HG02943 (cell line): ENCODE data around the gene MALL.
"Not testable (repeated sequence)": the region's sequence is repeated elsewhere in the genome, so short reads cannot be mapped to it uniquely, and the experiment has no call there.

Experiments
- ATAC-seq: cut with Tn5 transposase; IDR thresholded peaks from one replicate; pipeline ENCODE4 v1.9.1; 2021; ENCODE audit warnings: mild to moderate bottlenecking, low read depth, moderate library complexity; ENCODE audit not compliant: unreplicated experiment

MALL gene

DNA sequence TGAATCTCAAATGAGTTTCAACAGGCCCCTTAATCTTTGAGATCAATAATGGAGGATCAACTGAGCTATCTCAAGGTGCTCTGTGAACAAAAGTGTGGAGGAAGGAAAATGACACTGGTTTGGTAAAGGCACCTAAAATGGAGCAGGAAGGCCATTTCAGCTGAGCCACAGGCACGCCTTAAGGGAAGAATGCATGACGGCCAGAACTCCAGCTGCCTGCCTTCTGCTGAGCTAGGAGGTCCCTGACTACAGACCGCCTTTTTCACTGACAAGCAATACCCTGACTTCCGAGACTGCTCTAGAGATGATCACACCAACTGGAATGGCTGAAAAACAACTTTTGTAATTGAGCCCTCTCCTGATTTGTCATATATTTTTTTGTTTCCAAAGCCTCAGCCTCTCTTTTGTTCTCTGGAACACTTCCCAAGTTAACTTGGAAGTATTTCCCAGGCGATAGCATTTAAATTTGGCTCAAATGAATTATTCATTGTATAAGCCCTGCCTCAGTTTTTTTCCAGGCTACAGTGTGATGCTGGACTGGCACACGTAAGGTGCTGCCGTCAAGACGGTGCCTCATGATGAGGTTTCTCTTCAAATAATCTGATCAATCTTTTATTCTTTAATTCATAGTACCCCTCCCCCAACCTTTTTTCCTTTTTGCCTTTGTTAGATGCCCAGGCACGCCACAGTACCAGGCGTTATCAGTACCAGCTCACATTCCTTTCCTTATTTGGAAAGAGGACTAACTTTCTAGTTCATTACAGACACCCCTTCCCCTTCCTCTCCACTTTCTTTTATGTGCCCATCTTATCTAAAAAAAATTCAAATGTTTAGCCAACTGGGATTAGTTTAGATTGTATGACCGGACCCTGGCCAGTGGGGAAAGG lies 60.9 kb downstream of the MALL start:
- not testable (repeated sequence) for ATAC-seq

DNA sequence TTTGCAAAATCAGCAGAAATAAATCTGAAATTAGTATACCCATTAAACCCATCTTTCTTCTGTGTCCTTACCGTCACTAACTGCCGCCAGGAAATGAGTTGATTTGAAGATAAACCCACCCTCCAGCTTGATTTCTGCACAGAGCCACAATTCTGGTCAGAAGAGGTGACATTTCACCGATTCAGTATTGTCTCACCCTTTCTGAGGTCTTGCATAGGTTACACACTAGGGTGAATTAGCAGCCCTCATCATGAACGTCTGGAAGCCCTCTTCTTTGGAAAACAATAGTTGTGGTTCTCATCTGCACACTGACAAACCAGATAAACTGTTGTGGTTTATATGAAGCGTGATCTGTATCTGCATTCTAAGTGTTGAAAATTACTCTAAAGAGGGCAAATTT lies 61.9 kb downstream of the MALL start:
- not testable (repeated sequence) for ATAC-seq

DNA sequence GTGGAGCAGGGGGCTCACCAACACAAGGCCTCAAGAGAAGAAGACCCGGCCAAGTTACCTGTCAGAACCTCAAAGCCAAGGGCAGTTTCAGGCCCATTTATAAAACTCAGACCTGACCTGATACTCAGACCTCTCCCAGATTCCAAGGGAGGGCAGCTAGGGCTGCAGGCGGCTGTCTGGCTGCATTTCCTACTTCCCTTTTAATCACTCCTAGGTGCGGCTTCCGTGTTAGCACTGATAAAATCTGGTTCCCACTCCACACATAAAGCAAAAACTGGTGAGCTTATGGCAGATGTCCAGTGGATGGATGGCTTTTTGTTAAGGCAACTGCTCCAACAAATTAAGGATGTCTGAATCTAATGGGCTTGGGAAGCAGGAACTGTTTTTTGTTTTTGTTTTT lies 63.5 kb downstream of the MALL start:
- ATAC-seq, result not testable (repeated sequence)

DNA sequence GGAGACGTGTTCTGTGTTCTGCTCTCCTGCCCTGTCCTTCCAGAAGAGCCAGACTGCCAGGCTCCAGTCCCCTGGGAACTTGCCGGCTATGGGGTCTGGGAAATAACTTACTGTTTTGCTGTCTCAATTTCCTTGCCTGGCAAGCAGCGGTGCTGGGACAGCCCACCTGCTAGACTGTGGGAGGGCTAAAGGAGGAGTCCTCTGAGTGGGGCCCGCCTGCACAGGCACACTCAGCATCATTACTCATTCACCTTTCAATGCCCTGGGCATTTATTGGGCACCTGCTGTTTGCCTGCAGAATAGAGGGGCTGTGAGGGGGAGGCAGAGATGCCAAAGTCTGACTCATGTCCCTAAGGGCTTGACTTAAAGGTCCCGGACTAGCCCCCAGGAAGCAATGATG lies 65.4 kb downstream of the MALL start:
- not testable (repeated sequence) for ATAC-seq

DNA sequence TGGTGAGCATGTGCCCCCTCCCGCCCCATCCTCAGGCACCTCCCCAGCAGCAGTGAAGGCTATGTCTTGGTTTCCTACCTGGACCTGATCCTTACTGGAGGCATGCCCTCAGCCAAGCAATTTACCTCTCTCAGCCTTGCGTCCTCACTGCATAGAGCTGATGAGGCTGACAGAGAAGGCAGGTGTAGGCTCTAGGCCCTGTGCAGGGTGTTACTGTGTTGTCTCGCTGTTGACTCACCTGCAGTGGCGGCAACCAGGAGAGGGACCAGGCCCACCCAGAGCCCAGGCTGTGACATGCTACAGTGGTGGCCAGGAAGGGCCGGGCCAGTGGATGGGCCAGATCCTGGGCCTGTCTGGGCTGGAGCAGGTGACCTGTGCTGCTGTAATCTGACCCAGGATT lies 65.9 kb downstream of the MALL start:
- not testable (repeated sequence) for ATAC-seq

DNA sequence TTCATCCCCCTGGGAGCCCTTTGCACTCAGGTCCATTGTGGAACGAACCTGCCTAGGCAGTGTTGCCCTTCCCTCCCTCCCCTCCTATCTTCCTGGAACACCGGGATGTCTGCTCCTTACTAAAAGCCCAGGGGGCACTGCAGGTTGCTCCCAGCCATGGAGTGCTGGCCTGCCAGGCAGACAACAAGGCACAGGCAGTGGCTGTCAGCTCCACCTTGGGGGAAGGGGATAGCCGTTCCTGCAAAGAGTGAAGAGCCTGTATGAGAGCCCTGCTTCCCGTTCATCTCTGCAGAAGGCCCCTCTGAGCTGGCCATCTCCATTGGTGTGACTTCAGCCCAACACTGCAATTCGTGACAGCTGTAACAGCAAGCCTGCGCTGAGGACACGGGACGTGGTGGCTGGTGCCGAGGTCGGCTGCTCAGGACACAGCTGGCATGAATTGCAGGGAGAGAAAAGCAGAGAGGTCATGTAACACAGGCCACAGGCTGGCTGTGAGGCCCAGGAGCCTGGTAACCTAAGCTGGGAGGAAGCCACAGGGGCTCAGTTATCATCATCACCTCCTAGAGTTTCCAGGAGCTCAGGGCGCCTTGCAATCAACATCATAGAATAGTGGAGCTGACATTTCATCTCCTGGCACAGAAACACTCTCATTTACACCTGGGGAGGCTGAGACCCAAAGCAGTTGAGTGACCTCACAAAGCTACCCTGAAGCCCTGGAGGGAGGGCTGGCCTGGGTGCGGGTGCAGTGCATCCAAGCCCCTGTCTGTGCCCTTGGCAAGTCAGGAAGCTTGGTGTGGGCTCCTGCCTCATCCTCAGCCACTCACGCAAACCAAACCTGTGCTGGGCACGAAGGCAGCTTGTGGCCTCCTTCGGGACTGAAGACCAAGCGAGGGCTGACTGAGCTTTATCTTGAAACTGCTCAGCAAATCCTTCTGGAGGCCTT lies 67.1 kb downstream of the MALL start:
- not testable (repeated sequence) for ATAC-seq

DNA sequence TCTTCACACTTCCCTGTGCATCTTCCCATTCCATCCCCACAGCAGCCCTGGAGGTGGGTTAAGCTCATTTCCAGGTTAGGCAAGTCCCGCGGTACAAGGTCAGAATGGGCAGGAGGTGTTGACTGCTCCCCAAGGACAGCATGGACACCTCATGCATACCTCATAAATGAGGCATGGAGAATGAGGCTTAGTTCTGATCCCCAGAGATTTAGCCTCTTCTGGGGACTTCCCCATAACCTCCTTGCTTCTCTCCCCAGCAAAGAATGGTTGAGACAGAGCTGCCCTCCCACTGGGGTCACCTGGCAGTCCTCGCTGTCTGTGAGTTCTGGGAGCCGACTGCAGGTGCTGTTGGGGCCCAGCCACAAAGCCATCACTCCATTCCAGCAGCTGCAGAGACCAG lies 68.4 kb downstream of the MALL start:
- not testable (repeated sequence) for ATAC-seq

DNA sequence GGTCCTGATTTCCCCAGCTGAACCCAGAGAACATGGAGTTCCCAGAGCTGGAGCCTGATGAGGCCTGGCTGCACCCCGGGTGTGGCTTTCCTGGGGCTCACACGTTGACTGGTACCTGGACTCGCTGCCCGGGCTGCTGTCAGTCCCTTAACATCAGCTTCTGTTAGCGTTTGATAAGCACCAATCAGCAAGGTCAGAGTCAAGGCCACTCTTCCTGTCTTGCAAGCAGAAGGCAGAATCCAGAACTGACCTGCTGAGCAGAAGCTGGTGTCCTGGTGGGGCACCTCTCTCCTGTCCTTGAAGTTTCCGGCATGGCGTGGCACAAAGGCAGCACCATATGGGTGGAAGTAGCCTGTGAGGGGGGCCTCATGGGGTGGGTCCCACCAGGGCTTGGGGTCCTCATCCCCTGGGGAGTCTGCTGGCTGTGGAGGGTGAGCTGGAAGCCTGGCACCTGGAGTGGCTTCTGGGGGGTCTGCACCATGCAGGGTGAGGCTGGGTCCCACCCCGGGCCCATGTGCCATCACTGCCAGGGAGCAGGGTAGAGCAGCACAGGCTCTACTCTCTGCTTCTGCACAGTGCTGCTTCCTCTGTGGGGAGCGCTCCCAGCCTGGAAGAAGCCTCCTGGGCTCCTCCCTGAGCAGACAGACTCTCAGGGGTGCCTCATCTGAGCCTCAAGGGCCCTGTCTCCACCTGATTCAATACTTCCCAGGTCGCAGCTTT lies 73.5 kb downstream of the MALL start:
- not testable (repeated sequence) for ATAC-seq

DNA sequence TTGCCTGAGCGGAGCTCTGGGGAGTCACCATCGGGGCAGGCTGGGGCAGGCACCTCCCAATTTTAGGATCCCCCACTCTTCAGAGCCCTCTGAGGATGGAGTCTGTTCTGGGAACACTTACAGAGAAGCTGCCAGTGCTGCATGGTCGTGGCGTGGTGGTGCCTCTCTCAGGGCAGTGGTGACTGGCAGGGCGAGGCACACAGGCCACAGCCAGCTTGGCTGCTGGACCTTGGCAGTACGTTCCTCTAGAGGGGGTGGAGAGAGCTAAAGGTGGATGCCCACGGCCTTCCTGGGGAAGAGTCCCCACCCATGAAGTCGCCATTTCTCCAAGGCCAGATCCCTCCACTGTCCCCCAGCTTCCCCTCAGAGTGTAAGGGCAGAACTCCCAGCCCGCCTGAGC lies 78.3 kb downstream of the MALL start:
- not testable (repeated sequence) for ATAC-seq

DNA sequence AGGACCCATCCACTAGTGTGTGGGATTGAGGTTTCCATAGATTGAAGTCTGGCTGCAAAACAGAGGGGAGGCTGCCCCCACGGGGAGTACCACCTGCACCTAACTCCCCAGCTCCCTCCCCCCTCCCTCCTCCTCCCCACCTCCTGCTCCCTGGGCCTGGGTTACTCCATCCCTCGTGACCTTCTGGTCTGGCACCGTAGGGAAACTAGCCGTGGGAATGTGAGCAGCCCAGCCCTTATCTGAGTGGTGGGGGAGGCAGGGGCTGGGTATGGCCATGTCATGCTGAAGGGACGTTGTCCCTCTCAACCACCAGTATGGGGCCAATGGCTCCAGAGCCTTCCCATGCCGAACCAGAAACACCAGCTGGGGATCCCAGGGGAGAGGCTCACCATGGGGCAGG lies 80.2 kb downstream of the MALL start:
- not testable (repeated sequence) for ATAC-seq

DNA sequence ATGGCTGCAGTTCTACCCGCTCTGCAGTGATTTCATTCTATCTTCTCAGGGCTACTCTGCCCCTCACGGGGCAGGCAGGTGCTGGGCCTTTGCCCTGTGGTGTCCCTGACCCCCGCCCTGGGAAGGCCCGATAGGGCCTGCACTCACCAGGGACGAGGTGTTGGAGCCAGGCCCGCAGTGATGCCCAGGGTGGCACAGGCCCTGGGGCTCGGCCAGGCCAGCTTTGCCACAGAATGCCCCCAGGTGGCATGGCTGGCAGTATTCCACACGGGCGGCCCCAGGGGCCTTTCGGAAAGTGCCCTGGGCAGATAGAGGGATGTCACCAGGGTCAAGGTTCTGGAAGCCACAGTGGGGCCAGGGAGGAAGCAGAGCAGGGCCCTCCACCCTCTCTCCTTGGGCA lies 80.7 kb downstream of the MALL start:
- ATAC-seq, result not testable (repeated sequence)
